ENCODE data around the gene TMEM259.

The TMEM259 gene

GRCh38 chr19:970695-971094 lies 50.2 kb downstream of the TMEM259 start:
- TF ChIP-seq GATA2 (IDR thresholded peaks at IDR 0.05; ENCODE audit: low read depth, low read length) = no peak
- TF ChIP-seq GATA3 (IDR thresholded peaks at IDR 0.05; ENCODE audit: low read depth, low read length) = no peak

GRCh38 chr19:966485-967088 lies 54.3 kb downstream of the TMEM259 start:
- TF ChIP-seq GATA2 (IDR thresholded peaks at IDR 0.05; ENCODE audit: low read depth, low read length) = no peak
- TF ChIP-seq GATA3 (IDR thresholded peaks at IDR 0.05; ENCODE audit: low read depth, low read length) = no peak

- TF ChIP-seq GATA2 (IDR thresholded peaks at IDR 0.05; ENCODE audit: low read depth, low read length) = no peak
Observed at GRCh38 chr19:964761-965694, 55.9 kb downstream of the TMEM259 start.

- TF ChIP-seq GATA3 (IDR thresholded peaks at IDR 0.05; ENCODE audit: low read depth, low read length) (no peak), GATA2 (IDR thresholded peaks at IDR 0.05; ENCODE audit: low read depth, low read length) (no peak)
Observed at GRCh38 chr19:964116-964520, 56.8 kb downstream of the TMEM259 start.

GRCh38 chr19:963486-963951 lies 57.4 kb downstream of the TMEM259 start:
- no peak for TF ChIP-seq GATA3 (IDR thresholded peaks at IDR 0.05; ENCODE audit: low read depth, low read length)
- TF ChIP-seq GATA2 (IDR thresholded peaks at IDR 0.05; ENCODE audit: low read depth, low read length) = no peak

GRCh38 chr19:962683-963400 lies 58.1 kb downstream of the TMEM259 start:
- TF ChIP-seq GATA2 (IDR thresholded peaks at IDR 0.05; ENCODE audit: low read depth, low read length) = no peak

- TF ChIP-seq GATA2 (IDR thresholded peaks at IDR 0.05; ENCODE audit: low read depth, low read length) = no peak
- TF ChIP-seq GATA3 (IDR thresholded peaks at IDR 0.05; ENCODE audit: low read depth, low read length) = no peak
Observed at GRCh38 chr19:961866-962620, 58.9 kb downstream of the TMEM259 start.

GRCh38 chr19:960601-960938 lies 60.4 kb downstream of the TMEM259 start:
- no peak for TF ChIP-seq GATA2 (IDR thresholded peaks at IDR 0.05; ENCODE audit: low read depth, low read length)
- TF ChIP-seq GATA3 (IDR thresholded peaks at IDR 0.05; ENCODE audit: low read depth, low read length) = no peak

GRCh38 chr19:960020-960419 lies 60.9 kb downstream of the TMEM259 start:
- TF ChIP-seq GATA3 (IDR thresholded peaks at IDR 0.05; ENCODE audit: low read depth, low read length) = no peak
- no peak for TF ChIP-seq GATA2 (IDR thresholded peaks at IDR 0.05; ENCODE audit: low read depth, low read length)
